Stimulated activated CD4-positive, alpha-beta T cell treated with anti-CD3 and anti-CD28 coated beads, Interleukin-1b, Interleukin-23, amount 100 ng/mL, for 24 hours (primary cell): ENCODE measurements around the gene KDM3B.
A peak's percentile ranks its signal among the peaks of the same experiment; 100 is the strongest.
"Not testable (repeated sequence)": the region's sequence is repeated elsewhere in the genome, so short reads cannot be mapped to it uniquely, and the experiment has no call there.

Source experiments
- DNase-seq, 4 experiments: peaks; one replicate each; pipeline ENCODE4 v3.0.0-alpha.2; 2020; ENCODE audit warnings: low read depth in 4 of 4, low spot score in 1 of 4

The KDM3B gene

GRCh38 chr5:138352071-138352721 is at the start of gene KDM3B:
KDM3B (plus strand) TSS chr5:138352685; CDS start chr5:138352796, 111 bp downstream.
- DNase-seq: peak; percentile 67 to 92 (median 80)

GRCh38 chr5:138303372-138303771 is 49.1 kb upstream of the KDM3B start:
- DNase-seq: no peak

GRCh38 chr5:138305797-138306196 is 46.7 kb upstream of the KDM3B start:
- DNase-seq: no peak

- no peak for DNase-seq
Measured at GRCh38 chr5:138315751-138316278, 36.7 kb upstream of the KDM3B start.

- no peak for DNase-seq
Measured at GRCh38 chr5:138316355-138316754, 36.1 kb upstream of the KDM3B start.

- DNase-seq: not testable (repeated sequence)
Measured at GRCh38 chr5:138318211-138318610, 34.3 kb upstream of the KDM3B start.

GRCh38 chr5:138330813-138331448 is 21.6 kb upstream of the KDM3B start:
- no peak for DNase-seq

- DNase-seq: peak; percentile 82 to 97 (median 91)
Measured at GRCh38 chr5:138331449-138332368, 20.8 kb upstream of the KDM3B start, which contains the start of gene CDC25C. CDC25C (minus strand) TSS chr5:138331804; CDS start chr5:138331180, 624 bp downstream.

- no peak for DNase-seq
Measured at GRCh38 chr5:138334867-138335447, 17.5 kb upstream of the KDM3B start.

- no peak for DNase-seq
Measured at GRCh38 chr5:138336952-138337684, 15.4 kb upstream of the KDM3B start.

- DNase-seq: peak; percentile 80 to 88 (median 84)
Measured at GRCh38 chr5:138337685-138338410, 14.6 kb upstream of the KDM3B start, which contains the start of gene FAM53C. FAM53C (plus strand) TSS chr5:138338266; CDS start chr5:138341336, 3,070 bp downstream.

- peak in 1 of 4 experiments; percentile 7 for DNase-seq
Measured at GRCh38 chr5:138338411-138339090, 13.9 kb upstream of the KDM3B start.

- no peak for DNase-seq
Measured at GRCh38 chr5:138339091-138339456, 13.4 kb upstream of the KDM3B start.

GRCh38 chr5:138339464-138339863 is 13.0 kb upstream of the KDM3B start:
- DNase-seq: no peak

- no peak for DNase-seq
Measured at GRCh38 chr5:138340008-138340407, 12.5 kb upstream of the KDM3B start.

- DNase-seq: no peak
Measured at GRCh38 chr5:138344887-138345622, 7.4 kb upstream of the KDM3B start.

- DNase-seq: no peak
Measured at GRCh38 chr5:138346889-138347288, 5.6 kb upstream of the KDM3B start.

- no peak for DNase-seq
Measured at GRCh38 chr5:138349852-138350562, 2.5 kb upstream of the KDM3B start.
